A549 (cell line): ENCODE measurements around the gene RNF44. TPM values are rescaled to one million over a fixed set of nuclear protein-coding genes. Genes with fewer than 3 reads are reported as not detected.
A peak's percentile ranks its signal among the peaks of the same experiment; 100 is the strongest.

Experiments
- ATAC-seq, 2 experiments: fragments of 200-7000 bp in 1 of 2; fragments of >200 bp in 1 of 2; cut with Nextera tagmentation in 1 of 2; cut with Tn5 transposase in 1 of 2; 3 replicates each; pipeline versions ENCODE4 v1.8.0 to v1.9.1; 2018 to 2020; ENCODE audit warnings: mild to moderate bottlenecking in 1 of 2, moderate library complexity in 1 of 2
- CTCF ChIA-PET: fragments of 300-600 bp; sonication (Branson Sonifier 250); formaldehyde crosslinking; extraction: SDS; loops from one replicate; lab custom pipeline; 2021; ENCODE audit warnings: antibody characterized with exemption, inconsistent platforms; lab: Yijun Ruan, JAX
- POLR2A ChIA-PET: fragments of 350-600 bp; formaldehyde crosslinking; extraction: SDS; loops from one replicate; lab custom pipeline; 2021; ENCODE audit warnings: antibody characterized with exemption, inconsistent platforms; lab: Yijun Ruan, JAX
- DNase-seq, 2 experiments: peaks; one replicate each; pipeline versions ENCODE4 v3.0.0 to v3.0.0-alpha.2; 2011 to 2016; ENCODE audit warnings: low read depth in 1 of 2, low spot score in 1 of 2
- FAIRE-seq: peaks from 2 replicates; lab custom pipeline; 2011; peaks lifted over from hg19 to GRCh38; lab: Jason Lieb, UNC
- H3K27ac ChIP-seq, 2 experiments: fragments of >200 bp; sonication (Bioruptor Twin); formaldehyde crosslinking; 3 replicates each; pipeline ENCODE4 v1.5.1; 2016 to 2017
- H3K4me1 ChIP-seq: fragments of >200 bp; sonication (Bioruptor Twin); formaldehyde crosslinking; 3 replicates; pipeline ENCODE4 v1.6.1; 2016
- H3K4me2 ChIP-seq: fragments of >200 bp; sonication (Bioruptor Twin); formaldehyde crosslinking; 3 replicates; pipeline ENCODE4 v1.6.1; 2016
- H3K4me3 ChIP-seq: fragments of >200 bp; sonication (Bioruptor Twin); formaldehyde crosslinking; 3 replicates; pipeline ENCODE4 v1.5.1; 2016
- H3K9me3 ChIP-seq: fragments of >200 bp; sonication (Bioruptor Twin); formaldehyde crosslinking; 3 replicates; pipeline ENCODE4 v1.6.1; 2016
- BHLHE40 ChIP-seq: IDR thresholded peaks from 2 replicates; pipeline ENCODE4 v1.6.1; 2012; ENCODE audit warnings: low read depth, low read length, inconsistent platforms
- CBX8 ChIP-seq: fragments of 200-600 bp; sonication (generic); IDR thresholded peaks from 2 replicates; pipeline ENCODE4 v1.6.1; 2016
- CEBPB ChIP-seq, 2 experiments: fragments of >200 bp in 1 of 2; sonication (Bioruptor Twin) in 1 of 2; formaldehyde crosslinking in 1 of 2; IDR thresholded peaks; 2 replicates each; pipeline ENCODE4 v1.6.1; 2012 to 2016
- CHD2 ChIP-seq: fragments of 150-350 bp; IDR thresholded peaks from 2 replicates; pipeline ENCODE4 v1.6.1; 2014; ENCODE audit warnings: low read length; ENCODE audit not compliant: partially characterized antibody
- CHD4 ChIP-seq: fragments of 200-600 bp; sonication (generic); IDR thresholded peaks from 2 replicates; pipeline ENCODE4 v1.6.1; 2016; ENCODE audit warnings: antibody characterized with exemption, mild to moderate bottlenecking, borderline replicate concordance
- CTCF ChIP-seq: fragments of >200 bp; sonication (Bioruptor Twin); formaldehyde crosslinking; IDR thresholded peaks from 3 replicates; pipeline ENCODE4 v1.5.1; 2016
- EHMT2 ChIP-seq: fragments of 200-600 bp; sonication (generic); IDR thresholded peaks from 2 replicates; pipeline ENCODE4 v1.6.1; 2016; ENCODE audit warnings: antibody characterized with exemption, low read depth, mild to moderate bottlenecking, moderate library complexity
- ELK1 ChIP-seq: fragments of 150-350 bp; IDR thresholded peaks from 2 replicates; pipeline ENCODE4 v1.6.1; 2014; ENCODE audit warnings: low read depth, mild to moderate bottlenecking, low read length
- EP300 ChIP-seq, 2 experiments: fragments of >200 bp; sonication (Bioruptor Twin); formaldehyde crosslinking; IDR thresholded peaks; 2 replicates in 1 of 2; 3 replicates in 1 of 2; pipeline ENCODE4 v1.6.1; 2016 to 2017
- FOSL2 ChIP-seq, 2 experiments: fragments of 450-650 bp in 1 of 2; fragments of >200 bp in 1 of 2; sonication (Bioruptor Twin) in 1 of 2; formaldehyde crosslinking; IDR thresholded peaks; 2 replicates each; pipeline versions ENCODE4 v1.5.0 to v1.6.1; 2016 to 2020; ENCODE audit warnings: mild to moderate bottlenecking in 1 of 2, moderate library complexity in 1 of 2
- HES2 ChIP-seq: fragments of >200 bp; sonication (Bioruptor Twin); formaldehyde crosslinking; IDR thresholded peaks from 2 replicates; pipeline ENCODE4 v1.6.1; 2016
- HOXA7 ChIP-seq: fragments of 250-450 bp; sonication (Bioruptor Pico); IDR thresholded peaks from 2 replicates; pipeline ENCODE4 v1.5.0; 2020; ENCODE audit warnings: mild to moderate bottlenecking, moderate library complexity
- HOXB5 ChIP-seq: fragments of 250-450 bp; sonication (Bioruptor Pico); IDR thresholded peaks from 2 replicates; pipeline ENCODE4 v1.5.0; 2020; ENCODE audit warnings: mild to moderate bottlenecking, moderate library complexity
- JUNB ChIP-seq: fragments of >200 bp; sonication (Bioruptor Twin); formaldehyde crosslinking; IDR thresholded peaks from 2 replicates; pipeline ENCODE4 v1.6.1; 2016
- MAX ChIP-seq: IDR thresholded peaks from 2 replicates; pipeline ENCODE4 v1.6.1; 2012
- MAZ ChIP-seq: fragments of 150-350 bp; IDR thresholded peaks from 2 replicates; pipeline ENCODE4 v1.6.1; 2014; ENCODE audit warnings: antibody characterized with exemption, low read depth, low read length, borderline replicate concordance
- MYC ChIP-seq: IDR thresholded peaks from 2 replicates; pipeline ENCODE4 v1.6.1; 2012; ENCODE audit warnings: mild to moderate bottlenecking, inconsistent platforms, low read length, improper control_type of control experiment, borderline replicate concordance
- NFE2L2 ChIP-seq: fragments of 150-350 bp; conservative IDR thresholded peaks from 2 replicates; pipeline ENCODE4 v1.6.1; 2014; ENCODE audit warnings: low read length
- NR3C1 ChIP-seq: fragments of >200 bp; sonication (Bioruptor Twin); formaldehyde crosslinking; IDR thresholded peaks from 3 replicates; pipeline ENCODE4 v1.6.1; 2017
- POLR2A ChIP-seq: IDR thresholded peaks from 2 replicates; pipeline ENCODE4 v1.6.1; 2012; ENCODE audit warnings: mild to moderate bottlenecking, low read length
- RARB ChIP-seq: fragments of 250-450 bp; sonication (Bioruptor Pico); IDR thresholded peaks from 2 replicates; pipeline ENCODE4 v1.8.0; 2021; ENCODE audit warnings: mild to moderate bottlenecking, moderate library complexity
- RNF2 ChIP-seq: fragments of 200-600 bp; sonication (generic); IDR thresholded peaks from 2 replicates; pipeline ENCODE4 v1.6.1; 2016; ENCODE audit warnings: low read depth, mild to moderate bottlenecking, antibody characterized with exemption, moderate library complexity, borderline replicate concordance
- SREBF2 ChIP-seq: fragments of 450-650 bp; IDR thresholded peaks from 2 replicates; pipeline ENCODE4 v1.6.1; 2014; ENCODE audit warnings: mild to moderate bottlenecking, moderate library complexity
- TFCP2L1 ChIP-seq: fragments of 250-450 bp; sonication (Bioruptor Pico); IDR thresholded peaks from 2 replicates; pipeline ENCODE4 v1.5.0; 2021; ENCODE audit warnings: mild to moderate bottlenecking
- TP53 ChIP-seq: fragments of 250-450 bp; sonication (Bioruptor Pico); IDR thresholded peaks from 2 replicates; pipeline ENCODE4 v1.5.0; 2021; ENCODE audit warnings: mild to moderate bottlenecking, moderate library complexity
- ZC3H11A ChIP-seq: fragments of 450-650 bp; IDR thresholded peaks from 2 replicates; pipeline ENCODE4 v1.6.1; 2014; ENCODE audit warnings: antibody characterized with exemption, mild to moderate bottlenecking
- ZNF302 ChIP-seq: fragments of 250-450 bp; sonication (Bioruptor Pico); IDR thresholded peaks from 2 replicates; pipeline ENCODE4 v1.9.0; 2021; ENCODE audit warnings: inconsistent platforms, mild to moderate bottlenecking, moderate library complexity
- WGBS: methylation state at CpG from one replicate; pipeline ENCODE4 v1.1.6; 2017; ENCODE audit errors: missing lambda C conversion rate; 5-methylcytosine and 5-hydroxymethylcytosine counted together
- polyA plus RNA-seq, 4 experiments: library from polyadenylated mRNA; depleted of rRNA in 3 of 4; stranded (reverse); fragments of >200 nt; fragmentation: RNase III in 1 of 4; extraction: RNeasy Plus Mini Kit Qiagen cat#74134 plus additional on column Dnase treatment in 1 of 4; gene quantifications; 2 replicates in 3 of 4; 3 replicates in 1 of 4; pipeline ENCODE4 v1.2.3, GENCODE V29; 2011 to 2017
- TF ChIP-seq, protein P1 (sequence below): fragments of 450-650 bp; IDR thresholded peaks from 2 replicates; pipeline ENCODE4 v1.6.1; 2014; ENCODE audit warnings: antibody characterized with exemption

RNF44 gene
- polyA plus RNA-seq, 2 of the 4 experiments (the other 2 are of a cell fraction): 9.2 to 32.7 TPM

GRCh38 chr5:176535101-176535663, 2.0 kb downstream of the RNF44 start:
- no peaks in the 10 kb centered on the region for H3K9me3 ChIP-seq
- TF ChIP-seq EP300 (IDR thresholded peaks at IDR 0.05) (no peak), MYC (no peak), RARB (no peak), POLR2A (no peak), TFCP2L1 (CRISPR knock-in tag) (no peak), TP53 (no peak), SREBF2 (no peak), RNF2 (no peak), HOXB5 (CRISPR knock-in tag) (no peak), ZC3H11A (no peak), ZNF302 (CRISPR knock-in tag) (no peak), NR3C1 (no peak), FOSL2 (IDR thresholded peaks at IDR 0.05) (no peak), FOSL2 (CRISPR knock-in tag; IDR thresholded peaks at IDR 0.05) (no peak)
- peak overlapping the region; percentile 97 for H3K4me2 ChIP-seq
- H3K27ac ChIP-seq: peak overlapping the region; percentile 95 to 97
- no peak for ATAC-seq
- 62% methylated on average over 11 of the region's 11 CpGs for WGBS
- peaks cover 49% of the 10 kb centered on the region for H3K4me1 ChIP-seq
- ChIA-PET CTCF (interaction anchor here (1.1 to 6.2 kb wide), 6 partner anchors 12 to 805 kb away, joined by 3 to 37 read pairs (median 4); partner anchors contain the start of genes CLTB and FAF2), POLR2A (interaction anchor here (0.8 to 1.3 kb wide), 2 partner anchors 62 to 87 kb away, joined by 3 to 5 read pairs; partner anchors contain the start of gene FAF2)
- DNase-seq: peak in 1 of 2 experiments; percentile 45
- peak overlapping the region; percentile 84 for H3K4me3 ChIP-seq
- no peak for FAIRE-seq

GRCh38 chr5:176534640-176535039, 2.6 kb downstream of the RNF44 start:
- POLR2A ChIA-PET: interaction anchor here (1.3 kb wide), 1 partner anchor 87 kb away, joined by 5 read pairs; the partner anchor contains the start of gene FAF2
- TF ChIP-seq CTCF: no peak
- no peak for TF ChIP-seq HOXA7 (CRISPR knock-in tag)
- TF ChIP-seq, protein P1, sequence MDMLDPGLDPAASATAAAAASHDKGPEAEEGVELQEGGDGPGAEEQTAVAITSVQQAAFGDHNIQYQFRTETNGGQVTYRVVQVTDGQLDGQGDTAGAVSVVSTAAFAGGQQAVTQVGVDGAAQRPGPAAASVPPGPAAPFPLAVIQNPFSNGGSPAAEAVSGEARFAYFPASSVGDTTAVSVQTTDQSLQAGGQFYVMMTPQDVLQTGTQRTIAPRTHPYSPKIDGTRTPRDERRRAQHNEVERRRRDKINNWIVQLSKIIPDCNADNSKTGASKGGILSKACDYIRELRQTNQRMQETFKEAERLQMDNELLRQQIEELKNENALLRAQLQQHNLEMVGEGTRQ: no peak
- TF ChIP-seq POLR2A: no peak
- TF ChIP-seq MAX: no peak
- TF ChIP-seq MYC: no peak
- no peak for TF ChIP-seq CBX8
- TF ChIP-seq MAZ: no peak
- no peak for TF ChIP-seq NFE2L2
- no peak for TF ChIP-seq CEBPB (IDR thresholded peaks at IDR 0.05)
- no peak for TF ChIP-seq CHD4
- TF ChIP-seq JUNB: no peak
- no peak for TF ChIP-seq EHMT2
- TF ChIP-seq ELK1: no peak
- no peak for TF ChIP-seq ZNF302 (CRISPR knock-in tag)
- TF ChIP-seq CHD2: no peak
- TF ChIP-seq HES2: no peak
- TF ChIP-seq BHLHE40: no peak
- no peak for TF ChIP-seq SREBF2
- TF ChIP-seq, all 56 proteins: peak for 0
- no peak for FAIRE-seq
- peak overlapping the region; percentile 16 to 95; a peak in 3 of 6 replicates for H3K27ac ChIP-seq
- H3K4me2 ChIP-seq: peak overlapping the region; percentile 97
- CTCF ChIA-PET: interaction anchor here (0.8 to 6.2 kb wide), 7 partner anchors 8 to 126 kb away, joined by 3 to 37 read pairs (median 4); partner anchors contain the start of genes CLTB and FAF2
- 83% methylated on average over 2 of the region's 4 CpGs for WGBS
- H3K4me3 ChIP-seq: peak overlapping the region; percentile 84; the same call in 1 of the 3 replicates
- ATAC-seq: no peak
- no peaks in the 10 kb centered on the region for H3K9me3 ChIP-seq
- H3K4me1 ChIP-seq: peaks cover 48% of the 10 kb centered on the region
- peak in 1 of 2 experiments; percentile 49 for DNase-seq
